HEK293T (cell line): ENCODE results near the gene COG4.
A peak's percentile ranks its signal among the peaks of the same experiment; 100 is the strongest.
"Not testable (repeated sequence)": the region's sequence is repeated elsewhere in the genome, so short reads cannot be mapped to it uniquely, and the experiment has no call there.

Experiments
- CTCF ChIA-PET: fragments of 350-600 bp; formaldehyde crosslinking; extraction: SDS; loops from one replicate; lab custom pipeline; 2021; ENCODE audit warnings: antibody characterized with exemption, inconsistent platforms; lab: Yijun Ruan, JAX
- POLR2A ChIA-PET: fragments of 350-600 bp; formaldehyde crosslinking; extraction: SDS; loops from one replicate; lab custom pipeline; 2020; ENCODE audit warnings: antibody characterized with exemption, inconsistent platforms; lab: Yijun Ruan, JAX
- DNase-seq: peaks from one replicate; pipeline ENCODE4 v3.0.0; 2012; ENCODE audit warnings: mixed read lengths; ENCODE audit errors: extremely low spot score
- ARNT ChIP-seq: fragments of 450-650 bp; IDR thresholded peaks from 2 replicates; pipeline ENCODE4 v1.6.1; 2017; ENCODE audit warnings: mild to moderate bottlenecking
- BHLHE40 ChIP-seq: fragments of 450-650 bp; IDR thresholded peaks from 2 replicates; pipeline ENCODE4 v1.6.1; 2016; ENCODE audit warnings: mild to moderate bottlenecking, moderate library complexity, borderline replicate concordance
- CTBP1 ChIP-seq: fragments of 450-650 bp; IDR thresholded peaks from 2 replicates; pipeline ENCODE4 v1.6.1; 2016; ENCODE audit warnings: borderline replicate concordance
- ELF4 ChIP-seq: fragments of 450-650 bp; IDR thresholded peaks from 2 replicates; pipeline ENCODE4 v1.6.1; 2017; ENCODE audit warnings: antibody characterized with exemption
- FOXA1 ChIP-seq: fragments of 450-650 bp; IDR thresholded peaks from 2 replicates; pipeline ENCODE4 v1.6.1; 2016; ENCODE audit warnings: mild to moderate bottlenecking
- FOXK2 ChIP-seq: fragments of 450-650 bp; IDR thresholded peaks from 2 replicates; pipeline ENCODE4 v1.6.1; 2016; ENCODE audit warnings: mild to moderate bottlenecking
- FOXM1 ChIP-seq: fragments of 450-650 bp; IDR thresholded peaks from 2 replicates; pipeline ENCODE4 v1.6.1; 2017; ENCODE audit warnings: mild to moderate bottlenecking, borderline replicate concordance
- HDGF ChIP-seq: fragments of 450-650 bp; IDR thresholded peaks from 2 replicates; pipeline ENCODE4 v1.6.1; 2017; ENCODE audit warnings: antibody characterized with exemption, borderline replicate concordance
- L3MBTL2 ChIP-seq: fragments of 450-650 bp; conservative IDR thresholded peaks from 2 replicates; pipeline ENCODE4 v1.6.1; 2016; ENCODE audit warnings: mild to moderate bottlenecking
- LEF1 ChIP-seq: fragments of 450-650 bp; IDR thresholded peaks from 2 replicates; pipeline ENCODE4 v1.6.1; 2017; ENCODE audit warnings: mild to moderate bottlenecking, borderline replicate concordance
- NFRKB ChIP-seq: fragments of 450-650 bp; IDR thresholded peaks from 2 replicates; pipeline ENCODE4 v1.6.1; 2016; ENCODE audit warnings: mild to moderate bottlenecking, moderate library complexity
- PKNOX1 ChIP-seq: fragments of 450-650 bp; IDR thresholded peaks from 2 replicates; pipeline ENCODE4 v1.6.1; 2016
- SP1 ChIP-seq: fragments of 450-650 bp; IDR thresholded peaks from 2 replicates; pipeline ENCODE4 v1.6.1; 2017
- SUZ12 ChIP-seq: fragments of 450-650 bp; IDR thresholded peaks from 2 replicates; pipeline ENCODE4 v1.6.1; 2016; ENCODE audit warnings: mild to moderate bottlenecking
- TARDBP ChIP-seq: fragments of 450-650 bp; IDR thresholded peaks from 2 replicates; pipeline ENCODE4 v1.6.1; 2016
- ZNF384 ChIP-seq: fragments of 450-650 bp; IDR thresholded peaks from 2 replicates; pipeline ENCODE4 v1.6.1; 2016

COG4 gene

GRCh38 chr16:70534971-70535370 lies 11.6 kb upstream of the COG4 start:
- TF ChIP-seq PKNOX1 (no peak), ARNT (no peak), SUZ12 (no peak), CTBP1 (no peak), FOXM1 (no peak), ELF4 (no peak), FOXK2 (no peak), FOXA1 (no peak), TARDBP (no peak), ZNF384 (no peak)
- ChIA-PET POLR2A (no interaction called here), CTCF (no interaction called here)
- DNase-seq, result no peak

DNA sequence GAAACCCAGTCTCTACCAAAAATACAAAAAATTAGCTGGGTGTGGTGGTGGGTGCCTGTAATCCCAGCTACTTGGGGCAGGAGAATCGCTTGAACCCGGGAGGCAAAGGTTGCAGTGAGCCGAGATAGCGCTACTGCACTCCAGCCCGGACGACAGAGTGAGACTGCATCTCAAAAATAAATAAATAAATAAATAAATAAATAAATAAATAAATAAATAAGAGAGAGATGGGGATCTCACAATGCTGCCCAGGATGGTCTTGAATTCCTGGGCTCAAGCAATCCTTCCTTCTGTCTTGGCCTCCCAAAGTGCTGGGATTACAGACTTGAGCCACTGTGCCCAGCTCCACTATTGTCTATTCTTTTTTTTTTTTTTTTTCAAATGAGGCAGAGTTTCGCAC lies 6.6 kb upstream of the COG4 start:
- POLR2A ChIA-PET, DNase-seq: not testable (repeated sequence)
- CTCF ChIA-PET, result interaction anchor here (0.6 kb wide), 1 partner anchor 139 kb away, joined by 3 read pairs; no protein-coding TSS in a partner anchor

DNA sequence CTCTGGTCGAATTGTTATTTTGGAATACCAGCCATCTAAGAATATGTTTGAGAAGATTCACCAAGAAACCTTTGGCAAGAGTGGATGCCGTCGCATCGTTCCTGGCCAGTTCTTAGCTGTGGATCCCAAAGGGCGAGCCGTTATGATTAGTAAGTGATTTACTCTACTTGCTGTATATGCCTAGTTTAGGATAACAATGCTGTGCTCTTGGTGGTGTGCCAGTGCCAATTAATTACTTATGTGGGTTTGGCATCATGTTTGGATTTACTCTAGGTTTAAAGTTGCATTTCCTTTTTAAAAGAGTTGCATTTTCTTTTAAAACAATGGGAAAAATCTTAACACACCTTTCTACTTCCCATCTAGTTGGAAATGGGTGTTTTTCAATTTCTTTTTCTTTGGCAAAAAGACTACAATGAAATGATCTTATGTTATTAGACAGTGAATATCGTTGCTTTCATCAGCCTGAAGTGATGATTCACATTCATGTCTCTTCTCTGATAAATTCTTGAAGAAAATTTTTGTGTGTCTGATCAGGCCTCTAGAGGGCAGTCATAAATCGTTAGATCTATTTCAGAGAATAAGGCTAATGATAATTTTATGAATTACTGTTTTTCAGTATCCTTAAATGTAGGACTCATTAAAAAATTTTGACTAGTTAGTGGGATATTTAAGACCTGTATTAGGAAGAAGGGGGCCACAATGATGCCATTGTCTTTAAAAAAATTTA lies 5.9 kb upstream of the COG4 start:
- no peak for DNase-seq
- no peak for TF ChIP-seq ELF4
- TF ChIP-seq LEF1, result no peak
- no peak for TF ChIP-seq PKNOX1
- TF ChIP-seq L3MBTL2, result no peak
- TF ChIP-seq HDGF, result no peak
- TF ChIP-seq SUZ12, result no peak
- TF ChIP-seq BHLHE40, result no peak
- TF ChIP-seq TARDBP, result no peak
- no peak for TF ChIP-seq FOXM1
- no peak for TF ChIP-seq ARNT
- no peak for TF ChIP-seq ZNF384
- no peak for TF ChIP-seq CTBP1
- CTCF ChIA-PET, result no interaction called here
- POLR2A ChIA-PET, result no interaction called here

- ChIA-PET CTCF (no interaction called here), POLR2A (no interaction called here)
- TF ChIP-seq ARNT (no peak), FOXK2 (no peak), TARDBP (no peak), BHLHE40 (no peak), FOXM1 (no peak), FOXA1 (no peak)
- DNase-seq, result no peak
Observed at GRCh38 chr16:70527315-70527996, 4.1 kb upstream of the COG4 start.

- POLR2A ChIA-PET, result no interaction called here
- CTCF ChIA-PET, result no interaction called here
- TF ChIP-seq ELF4 (no peak), FOXK2 (no peak), PKNOX1 (no peak), HDGF (no peak), L3MBTL2 (no peak), FOXM1 (no peak), ZNF384 (no peak), TARDBP (no peak), CTBP1 (no peak), SUZ12 (no peak), LEF1 (no peak), SP1 (no peak), ARNT (no peak), FOXA1 (no peak), BHLHE40 (no peak)
- DNase-seq, result no peak
Observed at GRCh38 chr16:70526403-70526802, 3.0 kb upstream of the COG4 start.

DNA sequence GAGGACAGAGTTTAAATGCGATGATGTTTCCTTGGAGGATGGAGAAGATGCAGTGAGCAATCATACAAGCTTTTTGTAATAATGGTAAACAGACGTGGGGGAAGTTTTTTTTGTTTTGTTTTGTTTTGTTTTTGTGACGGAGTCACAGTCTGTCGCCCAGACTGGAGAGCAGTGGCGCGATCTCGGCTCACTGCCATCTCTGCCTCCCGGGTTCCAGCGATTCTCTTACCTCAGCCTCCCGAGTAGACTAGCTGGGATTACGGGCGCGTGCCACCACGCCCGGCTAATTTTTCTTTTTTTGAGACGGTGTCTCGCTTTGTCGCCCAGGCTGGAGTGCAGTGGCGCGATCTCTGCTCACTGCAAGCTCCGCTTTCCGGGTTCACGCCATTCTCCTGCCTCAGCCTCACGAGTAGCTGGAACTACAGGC lies 1.1 kb upstream of the COG4 start:
- DNase-seq, CTCF ChIA-PET: not testable (repeated sequence)
- POLR2A ChIA-PET, result interaction anchor here (0.7 to 1.4 kb wide), 6 partner anchors 8 to 144 kb away, joined by 3 to 9 read pairs (median 3); partner anchors contain the start of genes FCSK and IL34

- POLR2A ChIA-PET, result interaction anchor here (0.9 to 1.4 kb wide), 5 partner anchors 9 to 143 kb away, joined by 3 to 9 read pairs (median 5); partner anchors contain the start of genes FCSK and ST3GAL2
- CTCF ChIA-PET, result no interaction called here
- TF ChIP-seq ELF4, result peak; percentile 49; the same call in 1 of the 2 replicates
- TF ChIP-seq L3MBTL2, result peak; percentile 62; the same call in 1 of the 2 replicates
- peak; percentile 92 for TF ChIP-seq NFRKB
- TF ChIP-seq FOXM1, result peak; percentile 2; the same call in 1 of the 2 replicates
- TF ChIP-seq BHLHE40, result no peak
- TF ChIP-seq ARNT, result no peak
- DNase-seq, result peak; percentile 57
Observed at GRCh38 chr16:70523743-70524398, 517 bp upstream of the COG4 start, which contains the start of gene SF3B3. TSS of gene SF3B3 (plus strand) at chr16:70523816. CDS start at chr16:70526657, 2,841 bp downstream.
